ENCODE data around the gene CPNE7.

DNA sequence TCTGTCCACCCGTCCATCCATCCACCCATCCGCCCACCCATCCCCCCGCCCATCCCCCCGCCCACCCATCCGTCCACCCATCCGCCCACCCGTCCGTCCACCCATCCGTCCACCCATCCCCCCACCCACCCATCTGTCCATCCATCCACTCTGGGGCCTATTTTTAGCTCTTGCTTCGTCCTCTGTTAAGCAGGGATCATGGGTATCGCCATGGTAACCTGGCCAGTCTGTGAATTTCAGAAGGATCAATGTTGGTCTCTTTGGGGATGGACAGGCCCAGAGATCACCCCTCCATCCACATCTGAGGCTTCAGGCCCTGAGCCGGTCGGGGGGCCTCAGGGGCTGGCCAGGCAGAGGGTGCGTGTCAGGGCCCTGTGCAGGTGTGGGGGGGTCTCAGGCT lies 22.6 kb downstream of the CPNE7 start:
- TF ChIP-seq EZH2 (IDR thresholded peaks at IDR 0.05; ENCODE audit: borderline replicate concordance, insufficient read depth, low read depth, low read length, poor library complexity, severe bottlenecking) = no peak
- TF ChIP-seq, protein P1, sequence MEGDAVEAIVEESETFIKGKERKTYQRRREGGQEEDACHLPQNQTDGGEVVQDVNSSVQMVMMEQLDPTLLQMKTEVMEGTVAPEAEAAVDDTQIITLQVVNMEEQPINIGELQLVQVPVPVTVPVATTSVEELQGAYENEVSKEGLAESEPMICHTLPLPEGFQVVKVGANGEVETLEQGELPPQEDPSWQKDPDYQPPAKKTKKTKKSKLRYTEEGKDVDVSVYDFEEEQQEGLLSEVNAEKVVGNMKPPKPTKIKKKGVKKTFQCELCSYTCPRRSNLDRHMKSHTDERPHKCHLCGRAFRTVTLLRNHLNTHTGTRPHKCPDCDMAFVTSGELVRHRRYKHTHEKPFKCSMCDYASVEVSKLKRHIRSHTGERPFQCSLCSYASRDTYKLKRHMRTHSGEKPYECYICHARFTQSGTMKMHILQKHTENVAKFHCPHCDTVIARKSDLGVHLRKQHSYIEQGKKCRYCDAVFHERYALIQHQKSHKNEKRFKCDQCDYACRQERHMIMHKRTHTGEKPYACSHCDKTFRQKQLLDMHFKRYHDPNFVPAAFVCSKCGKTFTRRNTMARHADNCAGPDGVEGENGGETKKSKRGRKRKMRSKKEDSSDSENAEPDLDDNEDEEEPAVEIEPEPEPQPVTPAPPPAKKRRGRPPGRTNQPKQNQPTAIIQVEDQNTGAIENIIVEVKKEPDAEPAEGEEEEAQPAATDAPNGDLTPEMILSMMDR (IDR thresholded peaks at IDR 0.05) = no peak

Data from B cell (primary cell).